ENCODE measurements around the gene MGAT4C. TPM values are rescaled to one million over a fixed set of nuclear protein-coding genes. Genes with fewer than 3 reads are reported as not detected.

MGAT4C gene
- total RNA-seq, 2 donors from 2014 or later: 0.11 to 1.8 TPM

DNA sequence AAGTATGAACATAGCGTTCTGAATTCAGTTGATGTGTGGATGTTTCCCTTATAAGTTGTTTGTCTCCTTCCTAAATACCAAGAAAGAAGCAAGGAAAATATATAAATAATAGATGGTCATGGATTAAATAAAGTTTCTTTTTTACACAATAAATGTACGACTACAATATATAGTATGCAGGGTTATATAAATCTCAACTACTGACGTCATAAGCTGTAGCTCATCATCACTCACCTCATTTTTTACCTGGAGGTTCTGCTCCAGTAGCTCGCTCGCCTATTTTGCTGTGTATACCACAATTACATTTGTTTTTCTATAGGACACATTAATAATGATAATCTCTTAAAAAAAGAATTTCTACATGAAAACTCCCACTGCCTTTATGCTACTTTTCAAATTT, 272.6 kb downstream of the MGAT4C start:
- H3K9ac ChIP-seq (ENCODE audit: extremely low read depth, low read length, poor library complexity, severe bottlenecking): no peak overlapping the region
- no peaks in the 10 kb centered on the region for H3K27me3 ChIP-seq (ENCODE audit: control insufficient read depth, insufficient read depth, low read length, poor library complexity, severe bottlenecking)
- H3K27me3 Mint-ChIP-seq (ENCODE audit: insufficient read depth): no peaks in the 10 kb centered on the region
- no peaks in the 10 kb centered on the region for H3K36me3 ChIP-seq (ENCODE audit: control insufficient read depth, insufficient read depth, low read length)
- H3K4me1 Mint-ChIP-seq: no peaks in the 10 kb centered on the region
- no peak overlapping the region for H3K4me3 ChIP-seq (ENCODE audit: low read length)
- no peak overlapping the region for H3K27ac ChIP-seq (ENCODE audit: low read depth, low read length)
- no peak overlapping the region for H3K4me3 Mint-ChIP-seq
- H3K27ac Mint-ChIP-seq: no peak overlapping the region
- H3K36me3 Mint-ChIP-seq (ENCODE audit: low read depth): no peaks in the 10 kb centered on the region
- no peaks in the 10 kb centered on the region for H3K9me3 ChIP-seq (ENCODE audit: control insufficient read depth, low read length)
- H3K9me3 Mint-ChIP-seq: no peaks in the 10 kb centered on the region
- no peak for DNase-seq
- 93 to 100% methylated on average over 1 to 5 of the region's 5 CpGs for WGBS, 2 experiments (ENCODE audit: insufficient coverage in 1 of 2, insufficient read length in 1 of 2)
- TF ChIP-seq, protein P1, sequence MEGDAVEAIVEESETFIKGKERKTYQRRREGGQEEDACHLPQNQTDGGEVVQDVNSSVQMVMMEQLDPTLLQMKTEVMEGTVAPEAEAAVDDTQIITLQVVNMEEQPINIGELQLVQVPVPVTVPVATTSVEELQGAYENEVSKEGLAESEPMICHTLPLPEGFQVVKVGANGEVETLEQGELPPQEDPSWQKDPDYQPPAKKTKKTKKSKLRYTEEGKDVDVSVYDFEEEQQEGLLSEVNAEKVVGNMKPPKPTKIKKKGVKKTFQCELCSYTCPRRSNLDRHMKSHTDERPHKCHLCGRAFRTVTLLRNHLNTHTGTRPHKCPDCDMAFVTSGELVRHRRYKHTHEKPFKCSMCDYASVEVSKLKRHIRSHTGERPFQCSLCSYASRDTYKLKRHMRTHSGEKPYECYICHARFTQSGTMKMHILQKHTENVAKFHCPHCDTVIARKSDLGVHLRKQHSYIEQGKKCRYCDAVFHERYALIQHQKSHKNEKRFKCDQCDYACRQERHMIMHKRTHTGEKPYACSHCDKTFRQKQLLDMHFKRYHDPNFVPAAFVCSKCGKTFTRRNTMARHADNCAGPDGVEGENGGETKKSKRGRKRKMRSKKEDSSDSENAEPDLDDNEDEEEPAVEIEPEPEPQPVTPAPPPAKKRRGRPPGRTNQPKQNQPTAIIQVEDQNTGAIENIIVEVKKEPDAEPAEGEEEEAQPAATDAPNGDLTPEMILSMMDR (conservative IDR thresholded peaks at IDR 0.05): no peak
- no peaks in the 10 kb centered on the region for H3K4me1 ChIP-seq (ENCODE audit: control insufficient read depth, insufficient read depth, low read length)

DNA sequence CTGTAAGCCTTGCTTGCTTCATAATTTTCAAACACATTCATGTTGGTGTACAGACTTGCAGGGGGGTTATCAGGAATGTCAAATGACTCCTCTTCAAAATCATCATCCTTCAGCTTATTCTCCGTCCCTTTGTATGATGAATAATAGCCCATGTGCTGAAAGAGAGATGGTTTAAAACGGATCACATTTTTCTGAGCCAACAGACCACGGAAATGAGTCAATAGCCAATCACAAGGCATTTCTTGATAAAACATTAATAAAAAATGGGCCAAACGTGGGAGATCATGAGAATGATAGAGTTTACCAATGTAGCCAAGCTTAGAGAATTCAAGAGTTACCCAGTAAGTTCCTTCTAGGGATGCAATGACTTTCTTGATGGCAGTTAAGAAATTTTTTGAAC, 276.6 kb downstream of the MGAT4C start:
- TF ChIP-seq, protein P1 (conservative IDR thresholded peaks at IDR 0.05): no peak
- no peaks in the 10 kb centered on the region for H3K27me3 Mint-ChIP-seq (ENCODE audit: insufficient read depth)
- no peaks in the 10 kb centered on the region for H3K9me3 Mint-ChIP-seq
- H3K4me1 Mint-ChIP-seq: no peaks in the 10 kb centered on the region
- no peak for DNase-seq
- Histone ChIP-seq H3K36me3 (ENCODE audit: control insufficient read depth, insufficient read depth, low read length) (no peaks in the 10 kb centered on the region), H3K4me3 (ENCODE audit: low read length) (no peak overlapping the region), H3K27ac (ENCODE audit: low read depth, low read length) (no peak overlapping the region), H3K4me1 (ENCODE audit: control insufficient read depth, insufficient read depth, low read length) (no peaks in the 10 kb centered on the region), H3K27me3 (ENCODE audit: control insufficient read depth, insufficient read depth, low read length, poor library complexity, severe bottlenecking) (no peaks in the 10 kb centered on the region), H3K9ac (ENCODE audit: extremely low read depth, low read length, poor library complexity, severe bottlenecking) (no peak overlapping the region), H3K9me3 (ENCODE audit: control insufficient read depth, low read length) (no peaks in the 10 kb centered on the region)
- H3K36me3 Mint-ChIP-seq (ENCODE audit: low read depth): no peaks in the 10 kb centered on the region
- 76 to 93% methylated on average over 3 to 4 of the region's 4 CpGs for WGBS, 2 experiments (ENCODE audit: insufficient coverage in 1 of 2, insufficient read length in 1 of 2)
- no peak overlapping the region for H3K4me3 Mint-ChIP-seq
- H3K27ac Mint-ChIP-seq: no peak overlapping the region

DNA sequence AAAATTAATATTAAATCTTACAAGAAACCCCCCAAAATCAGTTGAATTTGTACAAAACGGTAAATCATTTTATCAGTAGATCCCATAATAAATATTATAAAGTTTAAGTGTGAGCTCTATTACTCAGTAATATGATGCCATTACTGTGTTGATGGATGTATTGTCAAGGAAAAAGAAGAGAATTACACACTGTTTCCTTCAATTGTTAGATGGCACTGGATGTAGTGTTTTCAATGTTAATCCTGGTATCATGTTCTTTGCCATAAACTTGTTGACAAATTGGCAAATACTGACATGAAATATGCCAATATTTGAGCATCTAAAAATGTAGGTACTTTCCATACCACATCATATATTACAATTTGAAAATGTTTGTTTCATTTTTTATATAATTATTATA, 280.5 kb downstream of the MGAT4C start:
- Histone ChIP-seq H3K9me3 (ENCODE audit: control insufficient read depth, low read length) (no peaks in the 10 kb centered on the region), H3K9ac (ENCODE audit: extremely low read depth, low read length, poor library complexity, severe bottlenecking) (no peak overlapping the region), H3K36me3 (ENCODE audit: control insufficient read depth, insufficient read depth, low read length) (no peaks in the 10 kb centered on the region), H3K4me1 (ENCODE audit: control insufficient read depth, insufficient read depth, low read length) (no peaks in the 10 kb centered on the region), H3K27ac (ENCODE audit: low read depth, low read length) (no peak overlapping the region), H3K4me3 (ENCODE audit: low read length) (no peak overlapping the region), H3K27me3 (ENCODE audit: control insufficient read depth, insufficient read depth, low read length, poor library complexity, severe bottlenecking) (no peaks in the 10 kb centered on the region)
- Mint-ChIP-seq H3K4me1 (no peaks in the 10 kb centered on the region), H3K36me3 (ENCODE audit: low read depth) (no peaks in the 10 kb centered on the region), H3K9me3 (no peaks in the 10 kb centered on the region), H3K27ac (no peak overlapping the region), H3K4me3 (no peak overlapping the region), H3K27me3 (ENCODE audit: insufficient read depth) (no peaks in the 10 kb centered on the region)
- no peak for DNase-seq
- TF ChIP-seq, protein P1 (conservative IDR thresholded peaks at IDR 0.05): no peak
- no CpG with 5 or more reads among the region's 1 CpG for WGBS, 2 experiments (ENCODE audit: insufficient coverage in 1 of 2, insufficient read length in 1 of 2)
